Measurements from ENCODE around the gene GNB1L.

The GNB1L gene

DNA sequence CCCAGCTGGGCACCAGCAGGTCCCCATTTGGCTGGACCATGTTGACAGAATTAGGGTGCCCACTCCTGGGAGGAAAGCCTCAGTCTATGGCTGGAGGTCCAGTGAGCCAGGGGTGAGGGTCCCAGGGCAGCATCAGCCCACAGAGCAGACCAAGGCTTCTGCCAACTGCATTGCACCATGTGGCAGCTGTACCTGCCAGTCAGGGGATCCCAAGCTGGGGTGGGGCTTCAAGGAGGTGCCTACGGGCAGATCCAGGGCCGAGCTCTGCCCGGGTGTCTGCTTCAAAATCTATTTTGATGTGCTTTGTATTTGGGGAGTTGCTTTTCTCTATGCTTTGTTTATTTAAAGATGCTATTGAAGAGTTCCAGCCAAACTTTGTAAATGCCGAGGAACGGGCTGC, 120.9 kb downstream of the GNB1L start:
- DNase-seq (ENCODE audit: low read depth) = no peak
